A673 (cell line): ENCODE results near the gene KRT82.

Experiments used
- CTCF ChIP-seq: fragments of 300-800, 200-600 bp; sonication (generic); conservative IDR thresholded peaks from 2 replicates; pipeline ENCODE4 v1.5.1; 2017; ENCODE audit warnings: low read depth, mild to moderate bottlenecking, antibody characterized with exemption, low read length, moderate library complexity, mixed read lengths
- EZH2 ChIP-seq: fragments of 200-600 bp; sonication (generic); IDR thresholded peaks from 2 replicates; pipeline ENCODE4 v1.6.1; 2017; ENCODE audit warnings: borderline replicate concordance, low read depth, mild to moderate bottlenecking, mixed read lengths, antibody characterized with exemption, low read length; ENCODE audit not compliant: poor library complexity, severe bottlenecking

GRCh38 chr12:52349196-52349595, 56.9 kb downstream of the KRT82 start:
- no peak for TF ChIP-seq CTCF
- no peak for TF ChIP-seq EZH2
